Stimulated activated CD4-positive, alpha-beta T cell treated with anti-CD3 and anti-CD28 coated beads, TNF-alpha, amount 100 ng/mL, for 24 hours (primary cell): Measurements from ENCODE around the gene TIMM10.
A peak's percentile ranks its signal among the peaks of the same experiment; 100 is the strongest.

Experiments used
- DNase-seq, 3 experiments: peaks; one replicate each; pipeline ENCODE4 v3.0.0-alpha.2; 2020; ENCODE audit warnings: low read depth in 3 of 3

The TIMM10 gene

GRCh38 chr11:57484141-57484710 lies 46.3 kb downstream of the TIMM10 start:
- no peak for DNase-seq

GRCh38 chr11:57483562-57483918 lies 47.0 kb downstream of the TIMM10 start:
- DNase-seq: no peak

GRCh38 chr11:57482782-57483561 lies 47.6 kb downstream of the TIMM10 start:
- peak; percentile 32 to 69 (median 58) for DNase-seq

- no peak for DNase-seq
Observed at GRCh38 chr11:57481915-57482781, 48.4 kb downstream of the TIMM10 start.

- no peak for DNase-seq
Observed at GRCh38 chr11:57481315-57481714, 49.2 kb downstream of the TIMM10 start.

- DNase-seq: peak in 2 of 3 experiments; percentile 47 to 73
Observed at GRCh38 chr11:57480409-57481137, 50.0 kb downstream of the TIMM10 start.

GRCh38 chr11:57479911-57480310 lies 50.6 kb downstream of the TIMM10 start:
- DNase-seq: no peak

- no peak for DNase-seq
Observed at GRCh38 chr11:57479021-57479663, 51.4 kb downstream of the TIMM10 start.
